ENCODE measurements around the gene REV3L.

REV3L gene

DNA sequence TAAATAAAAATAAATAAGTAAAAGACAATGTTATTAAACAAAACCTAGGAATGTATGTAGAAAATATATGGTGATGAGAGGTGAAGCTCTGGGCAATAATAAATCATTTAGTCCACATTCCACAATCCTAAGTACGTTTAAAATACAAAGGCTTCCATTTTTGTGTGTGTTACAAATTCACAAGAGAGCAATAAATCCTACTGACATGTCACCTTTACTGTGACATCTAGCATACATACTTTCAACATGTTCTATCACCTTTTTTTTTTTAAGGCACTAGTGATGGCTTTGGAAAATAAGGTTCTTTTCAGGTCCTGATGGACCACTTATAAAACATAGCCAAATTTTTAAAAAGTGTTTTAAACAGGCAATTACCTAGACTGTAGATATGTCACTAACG lies 12.0 kb downstream of the REV3L start:
- DNase-seq (ENCODE audit: low read depth): no peak

DNA sequence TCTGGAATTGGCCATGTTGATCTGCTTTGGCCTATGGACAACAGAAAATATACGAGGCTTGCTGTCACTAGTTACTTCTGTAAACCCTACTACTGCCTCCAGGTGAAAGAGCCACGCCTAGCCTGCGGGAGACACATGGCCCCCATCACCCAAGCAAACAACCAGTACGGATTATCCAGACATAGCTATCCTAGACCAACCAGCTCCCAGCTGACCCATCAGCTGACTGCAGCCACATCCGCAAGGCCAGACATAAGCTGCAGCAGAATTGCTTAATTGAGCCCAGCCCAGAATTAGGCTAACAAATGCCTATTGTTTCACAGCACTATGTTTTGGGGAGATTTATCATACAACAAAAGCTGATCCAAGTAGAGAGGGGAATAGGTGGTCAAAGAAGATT lies 13.5 kb downstream of the REV3L start:
- DNase-seq (ENCODE audit: low read depth): no peak

DNA sequence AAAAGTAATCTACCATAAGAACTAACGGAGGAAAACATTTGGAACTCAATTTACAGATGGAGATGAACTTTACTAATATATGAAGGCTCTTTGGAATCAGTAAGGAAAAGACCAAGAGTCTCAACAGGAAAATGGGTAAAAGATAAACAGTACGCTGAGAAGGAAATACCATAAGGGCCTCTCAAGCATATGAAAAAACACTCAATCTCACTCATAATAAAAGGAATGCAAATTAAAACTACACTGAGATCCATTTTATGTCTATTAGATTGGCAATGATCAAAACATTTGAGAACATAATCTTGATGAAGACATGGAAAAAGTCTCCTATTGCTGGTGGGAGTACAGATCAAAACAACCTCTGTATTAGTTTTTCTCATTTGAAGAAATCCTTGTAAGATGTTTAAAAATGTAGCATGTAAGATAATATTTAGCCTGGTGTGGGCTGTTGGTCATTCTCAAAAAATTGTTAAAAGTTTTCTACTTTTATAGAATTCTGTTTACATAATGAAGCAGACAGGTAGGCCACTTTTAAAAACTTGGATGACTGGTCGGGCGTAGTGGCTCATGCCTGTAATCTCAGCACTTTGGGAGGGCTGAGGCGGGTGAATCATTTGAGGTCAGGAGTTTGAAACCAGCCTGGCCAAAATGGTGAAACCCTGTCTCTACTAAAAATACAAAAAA lies 14.5 kb downstream of the REV3L start:
- no peak for DNase-seq (ENCODE audit: low read depth)

DNA sequence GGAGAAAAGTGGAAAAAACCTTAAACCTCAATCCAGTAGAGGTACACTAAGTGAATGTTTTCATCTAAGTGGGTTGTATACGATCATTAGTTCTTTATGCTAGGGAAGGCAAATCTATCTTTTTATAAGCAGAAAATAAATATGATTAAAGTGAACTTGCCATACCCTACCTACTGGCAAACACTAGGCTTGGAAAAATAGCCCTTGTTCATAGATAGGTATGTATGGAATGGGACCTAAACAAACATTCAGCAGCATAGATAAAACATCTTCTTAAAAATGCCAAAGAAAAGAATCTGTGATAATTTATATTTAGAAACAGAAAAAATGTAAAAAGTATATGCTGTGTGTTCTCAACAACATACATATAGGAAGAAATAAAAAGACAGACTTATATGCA lies 18.8 kb downstream of the REV3L start:
- DNase-seq (ENCODE audit: low read depth): no peak

DNA sequence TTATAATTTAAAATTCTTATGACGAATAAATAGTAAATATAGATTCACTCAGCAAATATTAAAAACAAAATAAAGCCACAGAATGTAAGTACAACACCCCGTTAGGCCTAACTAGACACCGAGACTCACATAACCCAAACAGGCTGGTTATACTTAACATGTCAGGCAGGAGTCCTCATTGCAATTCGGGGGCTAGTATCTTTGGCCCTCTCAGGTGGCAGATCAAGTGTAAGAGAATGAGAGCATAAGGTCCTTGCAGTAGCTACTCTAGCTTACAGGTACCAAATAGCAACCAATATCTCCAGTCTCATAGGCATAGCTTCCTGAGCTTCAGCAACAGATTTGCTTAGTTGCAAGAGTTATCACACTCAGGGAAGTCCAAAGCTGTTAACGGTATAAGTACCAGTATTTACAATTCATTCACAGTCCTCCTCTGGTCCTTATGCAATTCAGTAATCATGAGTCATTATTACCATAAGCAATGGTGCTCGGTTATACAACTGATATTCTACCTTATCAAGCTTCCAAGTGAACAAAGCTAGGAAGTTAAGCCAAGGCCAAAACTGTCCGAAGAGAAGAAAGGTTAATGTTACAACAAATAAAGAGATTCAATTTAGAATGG lies 20.1 kb downstream of the REV3L start:
- DNase-seq (ENCODE audit: low read depth): no peak

DNA sequence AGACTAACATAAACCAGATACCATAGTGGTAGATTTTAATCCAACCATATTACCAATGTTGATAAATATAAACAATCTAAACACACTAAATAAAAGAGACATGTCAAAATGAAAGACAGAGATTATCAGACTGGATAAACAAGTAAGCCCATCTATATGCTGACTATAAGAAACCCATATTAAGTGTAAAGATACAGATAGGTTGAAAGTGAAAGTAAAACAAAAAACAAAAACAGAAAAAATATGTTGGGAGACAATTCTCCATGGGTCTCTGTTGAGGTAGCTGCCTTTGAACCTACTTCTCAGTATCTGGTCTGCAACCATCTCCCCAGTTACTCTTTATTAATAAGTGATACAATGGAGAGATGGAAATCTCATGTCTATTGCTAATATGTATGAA lies 21.2 kb downstream of the REV3L start:
- DNase-seq (ENCODE audit: low read depth): no peak

DNA sequence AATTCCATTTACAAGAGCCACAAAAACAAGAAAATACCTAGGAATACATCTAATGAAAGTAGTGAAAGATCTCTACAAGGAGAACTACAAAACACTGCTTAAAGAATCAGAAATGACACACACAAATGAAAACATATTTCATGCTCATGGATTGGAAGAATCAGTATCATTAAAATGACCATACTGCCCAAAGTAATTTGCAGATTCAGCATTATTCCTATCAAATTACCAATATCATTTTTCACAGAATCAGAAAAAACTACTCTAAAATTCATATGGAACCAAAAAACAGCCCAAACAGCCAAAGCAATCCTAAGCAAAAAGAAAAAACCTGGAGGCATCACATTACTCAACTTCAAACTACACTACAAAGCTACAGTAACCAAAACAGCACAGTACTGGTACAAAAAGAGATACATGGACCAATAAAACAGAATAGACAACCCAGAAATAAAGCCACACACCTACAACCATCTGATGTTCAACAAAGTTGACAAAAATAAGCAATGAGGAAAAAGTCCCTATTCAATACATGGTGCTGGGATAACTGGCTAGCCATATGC lies 24.3 kb downstream of the REV3L start:
- no peak for DNase-seq (ENCODE audit: low read depth)

DNA sequence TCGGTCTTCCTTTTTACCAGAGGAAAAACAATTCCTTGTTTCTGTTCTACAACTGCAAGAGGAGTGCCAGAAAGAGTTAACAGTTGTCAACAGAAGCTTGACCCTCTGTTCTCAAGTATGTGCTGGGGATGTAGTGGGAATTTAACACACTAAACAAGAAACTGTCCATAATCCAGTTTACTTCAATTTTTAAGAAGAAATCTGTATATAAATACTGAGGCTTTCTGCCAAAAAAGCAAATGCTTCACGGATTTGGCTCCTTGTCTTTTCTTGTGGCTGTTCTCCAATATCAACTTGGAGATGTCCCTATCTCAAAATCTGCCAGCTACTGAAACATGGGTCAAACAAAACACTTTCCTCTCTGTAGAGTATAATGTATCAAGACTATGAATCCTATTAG lies 26.8 kb downstream of the REV3L start:
- no peak for DNase-seq (ENCODE audit: low read depth)

DNA sequence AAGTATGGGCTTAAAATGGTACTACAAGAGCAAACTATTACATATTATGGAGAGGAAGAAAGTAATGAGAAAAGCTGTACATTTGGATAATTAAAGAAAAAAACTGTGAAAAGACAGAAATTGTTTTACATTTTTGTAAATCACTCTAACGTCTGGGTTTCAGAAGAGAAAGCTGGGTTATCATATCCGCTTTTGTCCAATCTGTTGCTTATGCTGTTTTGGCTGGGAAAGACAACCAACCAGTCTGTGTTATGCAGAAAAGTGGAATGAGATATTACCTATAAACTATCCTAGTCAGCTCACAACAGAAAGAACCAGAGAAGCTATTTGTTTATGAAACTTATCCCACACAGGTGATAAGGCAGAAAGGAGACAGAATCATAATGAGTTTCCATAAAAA lies 32.4 kb downstream of the REV3L start:
- DNase-seq (ENCODE audit: low read depth): no peak

DNA sequence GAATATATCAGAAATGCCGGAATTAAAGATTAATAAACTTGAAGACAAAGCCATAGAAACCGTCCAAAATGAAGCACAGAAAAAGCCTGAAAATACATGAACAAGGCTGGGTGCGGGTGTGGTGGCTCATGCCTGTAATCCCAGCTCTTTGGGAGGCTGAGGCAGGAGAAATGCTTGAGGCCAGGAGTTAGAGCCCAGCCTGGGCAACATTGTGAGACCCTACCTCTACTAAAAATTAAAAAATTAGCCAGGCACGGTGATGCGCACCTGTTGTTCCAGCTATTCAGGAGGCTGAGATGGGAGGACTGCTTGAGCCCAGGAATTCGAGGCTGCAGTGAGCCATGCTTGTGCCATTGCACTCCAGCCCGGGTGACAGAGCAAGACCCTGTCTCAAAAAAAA lies 32.9 kb downstream of the REV3L start:
- DNase-seq (ENCODE audit: low read depth): no peak

DNA sequence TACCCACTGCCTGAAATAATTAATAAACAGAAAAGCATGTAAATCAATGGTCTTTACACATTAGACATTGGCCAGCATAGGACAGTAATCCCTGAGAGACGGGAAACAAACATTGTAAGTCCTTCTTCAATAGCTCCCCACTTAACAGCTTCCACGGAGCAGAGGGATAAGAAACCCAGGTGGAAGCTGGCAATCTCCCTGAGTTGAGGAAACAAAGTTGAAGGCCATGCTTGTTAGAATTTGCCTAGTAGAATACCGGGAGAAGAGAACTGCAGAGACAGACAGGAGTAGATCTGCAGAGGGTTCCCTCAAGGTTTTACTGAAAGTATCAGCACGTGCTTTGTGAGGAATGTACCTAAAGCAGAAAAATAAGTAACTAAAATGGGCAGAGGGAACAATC lies 33.9 kb downstream of the REV3L start:
- DNase-seq (ENCODE audit: low read depth): no peak

DNA sequence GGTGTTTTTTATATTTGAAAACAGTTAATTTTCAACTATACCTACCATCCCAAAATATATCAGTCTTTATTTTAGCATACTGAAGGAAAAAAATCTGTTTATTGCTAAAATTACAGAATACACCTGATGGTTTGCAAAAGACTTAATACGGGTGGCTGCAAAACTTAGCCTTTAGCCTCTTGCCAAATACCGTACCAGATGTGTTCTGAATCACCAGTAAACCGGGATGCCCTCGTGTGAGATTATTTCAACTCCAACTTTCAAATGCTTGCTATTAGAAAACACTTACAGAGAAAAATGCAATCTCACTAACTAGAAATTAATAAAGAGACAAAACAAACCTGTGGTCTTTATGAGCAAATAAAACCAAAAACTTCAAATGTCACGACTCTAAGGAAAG lies 36.0 kb downstream of the REV3L start:
- no peak for DNase-seq (ENCODE audit: low read depth)

DNA sequence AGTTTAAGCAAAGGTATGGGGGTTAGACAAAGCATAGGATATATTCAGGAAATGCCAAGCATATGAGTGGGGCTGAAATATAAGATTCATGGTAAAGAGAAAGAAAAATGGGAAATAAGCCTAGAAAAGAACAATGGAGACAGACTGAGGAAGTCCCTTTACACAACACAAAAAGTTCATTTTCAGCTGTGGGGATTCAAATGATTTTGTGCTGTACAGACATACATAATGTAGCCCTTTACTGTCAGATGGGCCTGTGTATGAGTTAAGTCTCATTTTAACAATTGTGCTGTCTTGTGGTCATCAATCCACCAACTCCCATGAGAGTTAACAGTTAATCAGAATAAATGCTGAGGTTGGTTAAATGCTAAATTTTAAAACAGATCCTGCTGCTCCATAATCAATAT lies 37.2 kb downstream of the REV3L start:
- DNase-seq (ENCODE audit: low read depth): no peak

DNA sequence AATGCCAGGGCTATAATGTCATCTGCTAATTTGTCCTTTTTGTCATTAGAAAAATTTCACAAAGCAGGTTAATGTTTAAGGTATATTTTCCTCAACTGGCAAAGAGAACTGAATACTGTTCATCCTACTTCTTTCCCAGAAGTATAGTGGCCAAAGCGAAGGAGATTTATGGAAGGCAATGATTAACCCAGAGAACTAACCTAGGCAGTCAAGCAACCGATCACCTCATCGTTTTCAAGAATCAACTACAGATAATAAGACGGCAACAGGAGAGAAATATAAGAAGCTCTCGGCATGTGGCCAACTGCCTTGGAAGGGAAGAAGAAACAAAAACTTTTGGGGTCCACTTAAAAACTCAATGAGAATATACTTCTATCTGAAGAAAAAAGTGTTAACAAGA lies 38.2 kb downstream of the REV3L start:
- DNase-seq (ENCODE audit: low read depth): no peak

DNA sequence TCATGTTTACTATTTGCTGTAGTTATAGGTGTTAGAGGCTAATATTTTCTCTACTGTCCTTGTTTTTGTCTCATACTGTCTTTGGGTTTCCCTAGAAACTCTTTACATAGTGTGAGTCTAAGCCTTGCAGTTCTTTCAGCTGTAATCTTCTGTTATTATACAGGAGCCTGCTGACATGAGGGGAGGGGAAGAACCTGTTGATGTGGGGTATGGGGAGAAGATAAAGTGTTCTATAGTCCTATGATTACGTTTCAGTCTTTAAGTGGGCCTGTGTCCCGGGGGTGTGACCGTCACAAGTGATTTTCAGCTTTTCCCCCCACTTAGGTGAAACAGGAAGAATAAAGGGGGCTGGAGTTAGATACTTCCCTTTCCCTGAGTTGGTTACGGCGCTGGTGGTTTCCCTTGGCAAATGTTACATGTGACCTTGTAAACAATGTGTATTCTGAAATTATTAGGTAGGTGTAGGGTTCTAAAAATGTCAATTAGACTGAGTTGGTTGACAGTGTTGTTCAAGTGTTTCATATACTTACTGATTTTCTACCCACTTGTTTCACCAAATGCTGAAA lies 41.3 kb downstream of the REV3L start:
- DNase-seq (ENCODE audit: low read depth): no peak

DNA sequence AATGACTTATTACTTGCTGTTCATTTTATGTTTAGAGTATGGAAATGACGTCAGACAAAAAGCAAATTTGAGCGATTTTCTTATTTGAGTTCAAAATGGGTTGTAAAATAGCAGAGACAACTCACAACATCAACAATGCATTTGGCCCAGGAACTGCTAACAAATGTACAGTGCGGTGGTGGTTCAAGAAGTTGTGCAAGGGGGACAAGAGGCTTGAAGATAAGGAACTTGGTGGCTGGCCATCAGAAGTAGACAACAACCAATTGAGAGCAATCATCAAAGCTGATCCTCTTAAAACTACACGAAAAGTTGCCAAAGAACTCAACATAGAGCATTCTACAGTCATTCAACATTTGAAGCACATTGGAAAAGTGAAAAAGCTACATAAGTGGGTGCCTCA lies 43.8 kb downstream of the REV3L start:
- no peak for DNase-seq (ENCODE audit: low read depth)

DNA sequence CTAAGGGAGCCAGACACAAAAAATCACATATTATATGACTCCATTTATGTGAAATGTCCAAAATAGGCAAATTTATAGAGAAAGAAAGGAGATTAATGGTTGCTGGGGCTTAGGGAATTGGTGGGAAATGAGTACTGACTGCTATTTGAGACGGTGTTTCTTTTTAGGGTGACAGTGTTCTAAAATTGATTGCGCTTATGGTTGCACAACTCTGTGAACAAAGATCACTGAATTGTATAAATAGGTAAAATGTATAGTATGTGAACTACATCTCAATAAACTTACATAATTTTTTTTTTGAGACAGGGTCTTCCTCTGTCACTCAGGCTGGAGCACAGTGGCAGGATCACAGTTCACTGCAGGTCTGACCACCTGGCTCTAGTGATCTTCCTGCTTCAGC lies 45.4 kb downstream of the REV3L start:
- DNase-seq (ENCODE audit: low read depth): no peak

DNA sequence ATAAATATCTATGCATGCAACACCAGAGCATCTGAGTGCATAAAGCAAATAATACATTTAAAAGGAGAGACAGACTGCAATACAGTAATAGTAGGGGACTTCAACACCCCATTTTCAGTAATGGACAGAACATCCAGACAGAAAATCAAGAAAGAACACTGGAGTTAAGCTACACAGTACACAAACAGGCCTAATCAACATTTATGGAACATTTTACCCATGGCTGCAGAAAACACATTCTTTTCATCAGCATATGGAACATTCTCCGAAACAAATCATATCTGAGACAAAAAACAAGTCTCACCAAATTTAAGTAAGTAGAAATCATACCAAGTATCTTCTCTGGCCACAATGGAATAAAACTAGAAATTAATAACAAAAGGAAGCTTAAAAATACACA lies 50.5 kb downstream of the REV3L start:
- no peak for DNase-seq (ENCODE audit: low read depth)

DNA sequence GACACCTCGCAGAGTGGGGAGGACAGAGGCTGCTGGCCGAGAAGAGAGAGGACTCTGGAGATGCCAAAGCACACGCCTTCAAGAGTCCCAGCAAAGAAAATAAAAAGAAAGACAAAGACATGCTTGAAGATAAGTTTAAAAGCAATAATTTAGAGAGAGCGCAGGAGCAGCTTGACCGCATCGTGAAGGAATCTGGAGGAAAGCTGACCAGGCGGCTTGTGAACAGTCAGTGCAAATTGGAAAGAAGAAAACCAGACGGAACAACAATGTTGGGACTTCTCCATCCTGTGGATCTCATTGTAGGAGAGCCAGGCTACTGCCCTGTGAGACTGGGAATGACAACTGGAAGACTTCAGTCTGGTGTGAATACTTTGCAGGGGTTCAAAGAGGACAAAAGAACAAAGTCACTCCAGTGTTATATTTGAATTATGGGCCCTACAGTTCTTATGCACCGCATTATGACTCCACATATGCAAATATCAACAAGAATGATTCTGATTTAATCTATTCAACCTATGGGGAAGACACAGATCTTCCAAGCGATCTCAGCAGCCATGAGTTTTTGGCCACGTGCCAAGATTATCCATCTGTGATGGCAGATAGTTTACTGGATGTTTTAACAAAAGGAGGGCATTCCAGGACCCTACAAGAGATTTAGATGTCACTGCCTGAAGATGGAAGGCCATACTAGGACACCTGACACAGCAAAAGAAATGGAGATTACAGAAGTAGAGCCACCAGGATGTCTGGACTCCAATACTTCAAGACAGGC lies 52.2 kb downstream of the REV3L start:
- no peak for DNase-seq (ENCODE audit: low read depth)

DNA sequence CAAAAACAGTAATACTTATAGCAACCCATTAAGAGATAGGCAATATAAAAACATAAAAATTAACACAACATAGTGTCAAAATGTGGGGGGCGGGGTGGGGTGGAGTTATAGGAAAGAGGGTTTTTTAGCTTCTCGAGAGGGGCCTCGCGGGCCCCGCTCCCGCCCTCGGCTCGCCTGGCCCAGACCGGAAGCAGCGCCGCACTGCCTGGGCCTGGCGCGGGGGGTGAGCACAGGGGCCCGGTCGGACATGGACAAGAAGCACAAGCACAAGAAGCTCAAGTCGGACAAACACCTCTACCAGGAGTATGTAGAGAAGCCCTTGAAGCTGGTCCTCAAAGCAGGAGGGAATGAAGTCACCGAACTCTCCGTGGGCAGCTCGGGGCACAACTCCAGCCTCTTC lies 53.4 kb downstream of the REV3L start:
- no peak for DNase-seq (ENCODE audit: low read depth)

DNA sequence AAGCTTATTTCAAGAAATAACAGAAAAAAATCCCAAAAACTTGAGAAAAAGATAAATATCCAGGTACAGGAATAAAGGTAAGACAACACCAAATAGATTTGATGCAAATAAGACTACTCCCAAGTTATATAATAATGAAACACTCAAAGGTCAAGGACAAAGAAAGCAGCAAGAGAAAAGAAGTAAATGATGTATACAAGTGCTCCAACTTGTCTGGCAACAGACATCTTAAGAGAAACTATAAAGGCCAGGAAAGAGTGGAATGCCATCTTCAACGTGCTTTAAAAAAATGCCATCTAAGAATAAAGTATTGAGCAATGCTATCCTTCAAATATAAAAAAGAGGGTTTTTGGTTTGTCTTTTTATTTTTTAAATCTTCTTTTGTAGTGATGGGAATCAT lies 54.2 kb downstream of the REV3L start:
- no peak for DNase-seq (ENCODE audit: low read depth)

DNA sequence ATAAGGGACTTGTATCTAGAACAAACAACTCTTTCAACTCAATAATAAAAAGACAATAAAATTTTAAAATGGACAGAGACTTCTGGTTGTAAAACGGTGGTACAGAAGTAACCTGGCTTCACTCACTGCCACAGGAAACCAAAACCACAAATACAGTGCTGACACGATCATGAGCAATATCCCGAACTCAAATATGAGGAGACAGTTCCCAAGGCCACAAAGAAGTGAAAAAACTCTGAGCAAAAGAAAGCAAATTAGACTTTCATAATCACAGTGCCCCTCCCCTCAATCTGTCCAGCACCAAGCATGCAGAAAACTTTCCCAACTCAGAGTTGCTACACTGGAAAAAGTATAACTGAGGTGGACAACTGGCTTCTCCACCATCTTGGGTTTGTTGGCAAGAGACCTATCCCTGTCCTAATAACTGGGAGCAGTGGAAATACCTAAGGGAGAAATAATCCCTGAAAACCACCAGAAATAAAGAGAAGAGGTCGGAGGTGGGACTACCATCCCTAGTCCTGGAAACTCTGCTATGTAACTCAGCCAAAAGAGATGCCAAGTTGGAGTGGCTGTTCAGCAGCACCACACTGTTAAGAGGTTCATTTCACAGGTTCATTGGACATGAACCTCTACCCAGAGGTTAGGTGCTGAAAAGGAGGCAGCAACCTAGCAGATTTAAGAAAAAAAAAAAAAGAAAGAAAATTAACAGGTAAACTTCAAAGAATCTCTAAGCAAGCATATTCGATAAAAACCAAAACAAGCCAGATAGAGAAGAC lies 55.5 kb downstream of the REV3L start:
- DNase-seq (ENCODE audit: low read depth): no peak

Measured in stimulated activated CD8-positive, alpha-beta memory T cell treated with anti-CD3 and anti-CD28 coated beads, Interleukin-15, amount 100 ng/mL, for 24 hours (primary cell).